Measurements from ENCODE around the gene HPSE.
"Not testable (repeated sequence)": the region's sequence is repeated elsewhere in the genome, so short reads cannot be mapped to it uniquely, and the experiment has no call there.

DNA sequence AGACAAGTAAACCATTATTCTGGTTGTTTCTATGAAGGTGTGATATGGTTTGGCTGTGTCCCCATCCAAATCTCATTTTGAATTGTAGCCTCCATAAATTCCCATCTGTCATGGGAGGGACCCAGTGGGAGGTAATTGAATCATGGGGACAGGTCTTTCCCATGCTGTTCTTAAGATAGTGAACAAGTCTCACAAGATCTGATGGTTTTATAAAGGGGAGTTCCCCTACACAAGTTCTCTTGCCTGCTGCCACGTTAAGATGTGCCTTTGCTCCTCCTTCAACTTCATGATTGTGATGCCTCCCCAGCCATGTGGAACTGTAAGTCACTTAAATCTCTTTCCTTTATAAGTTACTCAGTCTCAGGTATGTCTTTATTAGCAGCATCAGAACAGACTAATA lies 46.3 kb downstream of the HPSE start:
- TF ChIP-seq CTCF (IDR thresholded peaks at IDR 0.05); POLR2A (IDR thresholded peaks at IDR 0.05; ENCODE audit: low read depth): not testable (repeated sequence)
